HEK293T (cell line): ENCODE measurements around the gene RRP1B.

Experiments
- ARNT ChIP-seq: fragments of 450-650 bp; IDR thresholded peaks from 2 replicates; pipeline ENCODE4 v1.6.1; 2017; ENCODE audit warnings: mild to moderate bottlenecking
- BHLHE40 ChIP-seq: fragments of 450-650 bp; IDR thresholded peaks from 2 replicates; pipeline ENCODE4 v1.6.1; 2016; ENCODE audit warnings: mild to moderate bottlenecking, moderate library complexity, borderline replicate concordance
- ELF4 ChIP-seq: fragments of 450-650 bp; IDR thresholded peaks from 2 replicates; pipeline ENCODE4 v1.6.1; 2017; ENCODE audit warnings: antibody characterized with exemption
- FOXA1 ChIP-seq: fragments of 450-650 bp; IDR thresholded peaks from 2 replicates; pipeline ENCODE4 v1.6.1; 2016; ENCODE audit warnings: mild to moderate bottlenecking
- FOXM1 ChIP-seq: fragments of 450-650 bp; IDR thresholded peaks from 2 replicates; pipeline ENCODE4 v1.6.1; 2017; ENCODE audit warnings: mild to moderate bottlenecking, borderline replicate concordance
- HDGF ChIP-seq: fragments of 450-650 bp; IDR thresholded peaks from 2 replicates; pipeline ENCODE4 v1.6.1; 2017; ENCODE audit warnings: antibody characterized with exemption, borderline replicate concordance
- L3MBTL2 ChIP-seq: fragments of 450-650 bp; conservative IDR thresholded peaks from 2 replicates; pipeline ENCODE4 v1.6.1; 2016; ENCODE audit warnings: mild to moderate bottlenecking
- SP1 ChIP-seq: fragments of 450-650 bp; IDR thresholded peaks from 2 replicates; pipeline ENCODE4 v1.6.1; 2017
- SUZ12 ChIP-seq: fragments of 450-650 bp; IDR thresholded peaks from 2 replicates; pipeline ENCODE4 v1.6.1; 2016; ENCODE audit warnings: mild to moderate bottlenecking

GRCh38 chr21:43696214-43696613 lies 36.9 kb downstream of the RRP1B start:
- no peak for TF ChIP-seq FOXM1
- TF ChIP-seq FOXA1, result no peak
- no peak for TF ChIP-seq L3MBTL2
- no peak for TF ChIP-seq SP1
- TF ChIP-seq ELF4, result no peak
- TF ChIP-seq BHLHE40, result no peak
- TF ChIP-seq ARNT, result no peak
- no peak for TF ChIP-seq SUZ12
- no peak for TF ChIP-seq HDGF
